Testis (tissue), 3 donors: ENCODE data around the gene ATP6V1B1. TPM values are rescaled to one million over a fixed set of nuclear protein-coding genes. Genes with fewer than 3 reads are reported as not detected.

Experiments
- DNase-seq: peaks from one replicate; pipeline ENCODE4 v3.0.0-alpha.2; 2019
- H3K27ac ChIP-seq, 2 donors: fragments of 200-600 bp; sonication (generic); one replicate each; pipeline ENCODE4 v1.5.1; 2019
- H3K27me3 ChIP-seq: fragments of 200-600 bp; sonication (generic); one replicate; pipeline ENCODE4 v1.5.1; 2019
- H3K36me3 ChIP-seq: fragments of 200-600 bp; sonication (generic); one replicate; pipeline ENCODE4 v1.5.1; 2017; ENCODE audit warnings: low read depth; ENCODE audit errors: missing control alignments
- H3K4me1 ChIP-seq: fragments of 200-600 bp; sonication (generic); one replicate; pipeline ENCODE4 v1.5.1; 2019
- H3K4me3 ChIP-seq, 2 donors: fragments of 200-600 bp; sonication (generic); one replicate each; pipeline ENCODE4 v1.5.1; 2017 to 2019
- H3K9me3 ChIP-seq: fragments of 200-600 bp; sonication (generic); one replicate; pipeline ENCODE4 v1.5.1; 2017
- POLR2A ChIP-seq: fragments of 450-650 bp; IDR thresholded peaks from one replicate; pipeline ENCODE4 v1.6.1; 2017; ENCODE audit warnings: antibody characterized with exemption, mild to moderate bottlenecking, moderate library complexity
- WGBS, 2 donors: methylation state at CpG; one replicate each; pipeline ENCODE4 v1.1.5; 2018; 5-methylcytosine and 5-hydroxymethylcytosine counted together
- intact Hi-C: fragments of 100-400 bp; cut with DNase I; formaldehyde crosslinking; loops from one replicate; pipeline ENCODE4 v1.15.1; 2023; ENCODE audit warnings: low total_unique reads
- polyA plus RNA-seq: library from polyadenylated mRNA; stranded (reverse); fragments of 350-450 nt; fragmentation: Illumina TruSeq; extraction: RNeasy Lipid Tissue Mini Kit (QIAGEN cat#74804); gene quantifications from one replicate; pipeline ENCODE4 v1.2.3, GENCODE V29; 2014; ENCODE audit warnings: low read depth, low replicate concordance; ENCODE audit not compliant: insufficient read depth
- total RNA-seq, 2 donors: library from RNA; depleted of rRNA; stranded (reverse); fragments of >200 nt; gene quantifications; one replicate each; pipeline ENCODE4 v1.2.3, GENCODE V29; 2016
- TF ChIP-seq, protein P1 (sequence below), 3 experiments: fragments of 450-650 bp in 2 of 3; fragments of 200-600 bp in 1 of 3; sonication (generic) in 1 of 3; IDR thresholded peaks; one replicate each; pipeline ENCODE4 v1.5.1; 2016 to 2019; ENCODE audit warnings: antibody characterized with exemption in 3 of 3, mild to moderate bottlenecking in 2 of 3, moderate library complexity in 1 of 3

ATP6V1B1 gene
- total and polyA plus RNA-seq, 3 donors from 2014 or later: 1.7 to 2.9 TPM; not detected in 1

DNA sequence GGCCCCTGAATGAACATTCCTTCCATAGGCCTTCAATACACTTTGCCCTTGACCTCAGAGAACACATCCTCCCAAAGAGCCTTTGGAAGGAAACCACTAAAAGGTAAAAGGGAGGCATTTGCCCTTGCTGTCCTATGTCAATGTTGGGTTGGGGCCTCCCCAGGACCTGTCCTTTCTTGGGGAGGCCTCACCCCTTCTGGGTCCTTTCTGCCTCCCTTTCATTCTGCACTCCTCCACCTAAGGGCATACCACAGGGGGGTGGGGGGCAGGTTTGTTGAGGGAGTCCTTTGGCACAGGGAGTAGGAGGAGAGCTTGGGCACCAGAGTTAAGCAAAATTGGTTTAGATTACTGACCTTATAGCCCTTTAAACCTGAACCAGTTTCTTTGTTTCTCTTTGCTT is 32.5 kb upstream of the ATP6V1B1 start:
- Histone ChIP-seq H3K4me1 (peaks cover 20% of the 10 kb centered on the region), H3K9me3 (no peaks in the 10 kb centered on the region), H3K4me3 (no peak overlapping the region), H3K27me3 (no peaks in the 10 kb centered on the region), H3K27ac (no peak overlapping the region), H3K36me3 (no peaks in the 10 kb centered on the region)
- DNase-seq: no peak
- TF ChIP-seq POLR2A: no peak
- TF ChIP-seq, protein P1, sequence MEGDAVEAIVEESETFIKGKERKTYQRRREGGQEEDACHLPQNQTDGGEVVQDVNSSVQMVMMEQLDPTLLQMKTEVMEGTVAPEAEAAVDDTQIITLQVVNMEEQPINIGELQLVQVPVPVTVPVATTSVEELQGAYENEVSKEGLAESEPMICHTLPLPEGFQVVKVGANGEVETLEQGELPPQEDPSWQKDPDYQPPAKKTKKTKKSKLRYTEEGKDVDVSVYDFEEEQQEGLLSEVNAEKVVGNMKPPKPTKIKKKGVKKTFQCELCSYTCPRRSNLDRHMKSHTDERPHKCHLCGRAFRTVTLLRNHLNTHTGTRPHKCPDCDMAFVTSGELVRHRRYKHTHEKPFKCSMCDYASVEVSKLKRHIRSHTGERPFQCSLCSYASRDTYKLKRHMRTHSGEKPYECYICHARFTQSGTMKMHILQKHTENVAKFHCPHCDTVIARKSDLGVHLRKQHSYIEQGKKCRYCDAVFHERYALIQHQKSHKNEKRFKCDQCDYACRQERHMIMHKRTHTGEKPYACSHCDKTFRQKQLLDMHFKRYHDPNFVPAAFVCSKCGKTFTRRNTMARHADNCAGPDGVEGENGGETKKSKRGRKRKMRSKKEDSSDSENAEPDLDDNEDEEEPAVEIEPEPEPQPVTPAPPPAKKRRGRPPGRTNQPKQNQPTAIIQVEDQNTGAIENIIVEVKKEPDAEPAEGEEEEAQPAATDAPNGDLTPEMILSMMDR (IDR thresholded peaks at IDR 0.05): no peak
- intact Hi-C loops: no loop called here

DNA sequence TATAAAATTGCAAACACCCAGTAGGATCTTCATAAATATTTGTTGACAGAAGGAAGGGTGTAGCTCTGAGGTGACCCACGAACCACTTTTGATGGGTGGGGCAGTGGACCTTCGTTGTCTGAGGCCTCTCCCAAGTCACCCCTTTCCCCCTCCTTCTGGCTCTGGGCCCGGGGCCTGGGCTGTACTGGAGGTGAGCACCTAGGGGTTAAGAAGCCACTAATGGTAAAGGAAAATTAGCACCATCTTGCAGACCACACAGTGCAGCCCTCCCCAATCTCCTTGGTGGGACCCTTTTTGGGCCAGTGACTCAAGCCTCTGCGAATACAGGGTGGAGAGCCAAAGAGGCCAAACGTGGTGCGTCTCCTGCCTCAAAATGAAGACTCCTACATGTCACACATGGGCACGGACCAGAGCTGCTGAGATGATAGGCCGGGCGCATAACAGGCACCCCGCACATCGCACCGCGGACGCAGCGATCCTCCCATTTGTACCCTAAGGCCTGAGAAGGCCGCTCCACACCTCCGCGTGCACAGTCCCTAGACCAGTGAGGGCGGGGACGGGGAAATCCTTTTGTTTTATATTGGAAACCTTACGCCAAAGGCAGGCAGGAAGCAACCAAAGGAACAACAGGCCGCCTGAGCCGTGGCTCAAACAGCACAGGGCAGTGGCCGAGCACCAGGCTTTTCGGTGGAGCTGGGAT is 31.9 kb upstream of the ATP6V1B1 start:
- no peak for DNase-seq
- no peak overlapping the region for H3K4me3 ChIP-seq
- TF ChIP-seq, protein P1 (IDR thresholded peaks at IDR 0.05): no peak
- no peak for TF ChIP-seq POLR2A
- H3K36me3 ChIP-seq: no peaks in the 10 kb centered on the region
- no peak overlapping the region for H3K27ac ChIP-seq
- H3K27me3 ChIP-seq: no peaks in the 10 kb centered on the region
- H3K9me3 ChIP-seq: no peaks in the 10 kb centered on the region
- peaks cover 20% of the 10 kb centered on the region for H3K4me1 ChIP-seq
- intact Hi-C loops: no loop called here
- WGBS, 2 donors: 33 to 50% methylated on average over 12 to 25 of the region's 25 CpGs

DNA sequence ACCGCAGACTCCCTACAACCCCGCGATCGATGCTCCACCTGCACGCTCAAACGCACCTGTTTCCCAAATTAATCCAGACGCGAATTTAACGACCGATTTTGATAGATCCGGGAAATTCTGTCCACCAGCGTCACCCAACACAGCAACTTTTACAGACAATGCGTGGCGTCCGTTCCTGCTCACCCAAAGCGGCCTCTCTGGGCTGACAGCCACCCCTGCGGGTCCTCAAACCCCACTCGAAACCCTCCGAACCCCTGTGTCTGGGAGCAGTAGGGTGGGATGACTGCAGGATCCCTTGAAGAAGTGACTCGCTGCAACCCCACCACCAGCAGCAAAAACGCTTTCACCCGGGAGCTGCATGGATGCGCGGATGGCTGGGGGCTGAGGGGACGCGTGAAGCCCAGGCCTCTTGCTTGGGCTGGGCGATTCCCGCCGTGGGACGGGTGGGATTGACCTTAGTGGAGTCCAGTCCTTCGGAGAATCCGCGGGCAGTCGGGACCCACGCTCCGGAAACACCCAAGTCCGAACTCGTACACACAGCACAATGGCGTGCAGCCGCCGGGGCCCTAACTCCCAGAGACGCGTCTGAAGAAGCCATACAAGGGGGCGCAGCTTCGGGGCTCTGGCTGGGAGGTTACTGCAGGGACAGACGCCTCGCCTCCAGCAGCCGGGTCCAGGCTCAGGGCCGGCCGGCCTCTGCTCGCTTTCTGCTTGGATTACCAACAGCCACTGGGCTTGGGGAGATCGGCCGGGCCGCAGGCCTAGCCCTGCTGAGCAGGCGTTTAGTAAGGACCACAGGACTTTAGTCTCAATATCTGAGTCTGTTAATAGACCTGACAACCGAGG is 31.1 kb upstream of the ATP6V1B1 start:
- Histone ChIP-seq H3K27ac (no peak overlapping the region), H3K4me1 (peaks cover 15% of the 10 kb centered on the region), H3K27me3 (no peaks in the 10 kb centered on the region), H3K36me3 (no peaks in the 10 kb centered on the region), H3K9me3 (no peaks in the 10 kb centered on the region), H3K4me3 (no peak overlapping the region)
- intact Hi-C loops: no loop called here
- DNase-seq: no peak
- no peak for TF ChIP-seq POLR2A
- TF ChIP-seq, protein P1 (IDR thresholded peaks at IDR 0.05): no peak
- 28 to 37% methylated on average over 44 to 56 of the region's 56 CpGs for WGBS, 2 donors

DNA sequence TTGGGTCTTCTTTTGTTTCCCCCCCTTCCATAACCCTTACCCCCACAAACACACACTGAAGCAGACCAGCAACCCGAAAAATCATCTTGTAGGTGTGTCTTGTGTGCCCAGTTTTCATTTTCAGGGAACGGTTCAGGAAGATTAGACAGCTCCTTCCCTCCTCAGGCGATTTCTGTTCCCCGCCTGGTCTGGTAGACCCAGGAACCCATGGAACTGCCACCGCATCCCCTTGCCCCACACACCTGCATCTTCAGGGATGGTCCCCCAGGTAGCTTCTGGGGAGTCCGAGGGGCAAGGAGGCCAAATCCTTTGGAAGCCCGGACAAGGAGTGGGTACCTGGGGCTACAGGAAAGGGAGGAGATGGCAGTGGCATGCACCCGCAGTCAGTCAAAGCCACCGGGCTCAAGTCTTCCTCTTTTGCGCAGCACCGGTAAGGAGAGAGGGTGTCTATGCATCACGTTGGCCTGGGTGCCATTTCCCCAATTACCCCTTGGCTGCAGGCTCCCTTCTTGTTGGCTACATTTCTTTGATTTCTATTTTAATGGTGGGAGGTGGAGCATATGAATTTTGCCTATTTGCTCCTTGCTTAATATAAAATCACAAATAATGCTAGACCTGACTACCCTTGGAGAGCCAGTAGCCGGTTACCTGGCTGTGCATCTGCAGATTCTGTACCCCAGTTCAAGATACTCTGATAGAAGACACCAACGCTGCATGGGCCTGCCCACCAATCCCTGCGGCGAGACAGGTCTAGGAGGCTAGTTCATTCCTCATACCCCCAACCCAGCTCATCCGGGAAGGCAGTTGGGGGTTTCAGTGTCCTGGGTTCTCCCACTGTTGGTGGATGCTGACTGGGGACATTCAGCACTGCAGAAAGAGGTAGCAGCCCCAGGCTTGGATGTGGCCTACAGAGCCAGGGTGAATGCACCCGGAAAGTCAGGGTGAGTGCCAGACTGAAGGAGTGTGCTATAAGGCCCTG is 30.0 kb upstream of the ATP6V1B1 start:
- H3K4me3 ChIP-seq: no peak overlapping the region
- H3K27ac ChIP-seq: no peak overlapping the region
- intact Hi-C loops: no loop called here
- no peak for DNase-seq
- no peaks in the 10 kb centered on the region for H3K27me3 ChIP-seq
- H3K9me3 ChIP-seq: no peaks in the 10 kb centered on the region
- peaks cover 8% of the 10 kb centered on the region for H3K4me1 ChIP-seq
- WGBS, 2 donors: 58 to 65% methylated on average over 17 to 18 of the region's 18 CpGs
- TF ChIP-seq, protein P1 (IDR thresholded peaks at IDR 0.05): no peak
- TF ChIP-seq POLR2A: no peak
- H3K36me3 ChIP-seq: no peaks in the 10 kb centered on the region
